Motor neuron (in vitro differentiated cells): Measurements from ENCODE around the gene MS4A10. TPM values are rescaled to one million over a fixed set of nuclear protein-coding genes. Genes with fewer than 3 reads are reported as not detected.
"Not testable (repeated sequence)": the region's sequence is repeated elsewhere in the genome, so short reads cannot be mapped to it uniquely, and the experiment has no call there.

Experiments used
- ATAC-seq, 8 experiments: fragments of 200-7000 bp; cut with Tn5 transposase; replicated peaks in 6 of 8; 2 replicates each; pipeline ENCODE4 v1.8.0; 2021; ENCODE audit warnings: mild to moderate bottlenecking in 8 of 8, moderate library complexity in 8 of 8
- H3K27ac ChIP-seq, 2 donors: fragments of 250-450 bp; sonication (Bioruptor Pico); 2 replicates each; pipeline ENCODE4 v1.9.0; 2021; ENCODE audit warnings: antibody characterized with exemption in 2 of 2, mild to moderate bottlenecking in 2 of 2, moderate library complexity in 1 of 2
- H3K4me1 ChIP-seq, 2 donors: fragments of 250-450 bp; sonication (Bioruptor Pico); replicated peaks in 1 of 2; 2 replicates each; pipeline ENCODE4 v1.6.1; 2021; ENCODE audit warnings: antibody characterized with exemption in 2 of 2, mild to moderate bottlenecking in 2 of 2, moderate library complexity in 1 of 2
- H3K4me3 ChIP-seq, 5 donors: fragments of 250-450 bp; sonication (Bioruptor Pico); 2 replicates each; pipeline ENCODE4 v1.9.0; 2021; ENCODE audit warnings: antibody characterized with exemption in 5 of 5, mild to moderate bottlenecking in 5 of 5, moderate library complexity in 4 of 5
- WGBS, 10 experiments: fragments of 450-650 bp; shearing (Covaris generic); methylation state at CpG; one replicate each; pipeline ENCODE4 v1.0.0; 2022; 5-methylcytosine and 5-hydroxymethylcytosine counted together
- in situ Hi-C, 9 experiments: fragments of 400-800 bp; cut with MboI; loops; one replicate each; pipeline ENCODE4 v1.15.0; 2021; ENCODE audit warnings: low sequenced_read_pairs in 9 of 9, low pct_unique_long_range_greater_than_20kb in 2 of 9; ENCODE audit not compliant: unreplicated experiment in 9 of 9
- total RNA-seq, 8 experiments: library from RNA; unstranded; fragments of 300-600 nt; gene quantifications; 2 replicates each; pipeline versions ENCODE4 v1.2.3 to v1.2.4, GENCODE V29; 2022

The MS4A10 gene
- total RNA-seq, 8 experiments from 2014 or later = 0.08 to 0.33 (median 0.10) TPM; not detected in 4

DNA sequence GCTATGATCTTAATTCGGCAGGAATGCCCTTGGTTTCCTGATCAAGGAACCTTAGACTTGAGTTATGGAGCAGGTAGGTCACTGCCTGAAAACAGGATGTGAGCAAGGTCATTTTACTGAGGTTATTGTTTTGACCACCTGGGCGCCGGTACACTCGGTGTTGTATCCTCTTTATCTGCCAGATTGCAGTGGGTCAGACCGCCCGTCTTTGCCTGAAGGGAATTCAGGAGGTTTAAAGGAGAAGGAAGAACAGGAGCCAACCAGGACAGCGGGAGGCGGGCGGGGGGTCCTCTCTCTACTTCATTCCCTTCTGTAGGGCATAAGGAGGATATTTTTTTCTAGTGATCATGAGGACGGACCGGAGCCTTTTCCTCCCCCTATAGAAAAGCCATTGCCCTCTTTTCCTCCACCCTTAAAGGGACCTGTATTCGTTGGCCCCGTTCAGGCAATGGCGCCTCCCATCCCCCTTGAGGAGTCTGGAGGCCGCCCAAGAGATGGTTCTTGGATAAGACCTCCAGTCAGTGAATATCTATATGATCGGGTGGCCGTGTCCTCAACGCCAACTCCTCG lies 27.8 kb upstream of the MS4A10 start:
- H3K27ac ChIP-seq = no peak overlapping the region

DNA sequence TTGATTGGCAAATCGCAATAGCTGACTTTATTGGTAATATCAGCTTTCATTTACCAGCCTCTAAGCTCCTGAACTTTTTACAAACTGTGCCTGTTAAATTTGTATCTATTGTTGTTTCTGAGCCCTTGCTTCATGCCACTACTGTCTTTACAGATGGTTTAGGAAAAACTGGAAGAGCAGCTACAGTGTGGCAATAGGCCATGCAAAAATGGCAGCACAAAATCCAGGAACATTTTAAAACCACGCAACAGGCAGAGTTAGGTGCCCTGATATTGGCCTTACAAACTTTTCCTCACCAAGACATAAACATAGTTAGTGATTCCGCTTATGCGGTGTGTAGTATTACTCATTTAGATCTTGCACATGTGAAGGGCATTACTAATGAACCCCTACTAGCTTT lies 26.5 kb upstream of the MS4A10 start:
- H3K4me1 ChIP-seq, in situ Hi-C loops, ATAC-seq, H3K27ac ChIP-seq, H3K4me3 ChIP-seq: not testable (repeated sequence)
- 14 to 100% (median 73%) methylated on average over 1 to 4 of the region's 4 CpGs; no CpG with 5 or more reads in 2 of the 10 experiments for WGBS, 10 experiments

More for the DNA sequence above, 27.8 kb upstream of the MS4A10 start:
- no peaks in the 10 kb centered on the region for H3K4me1 ChIP-seq
- 35 to 94% (median 73%) methylated on average over 2 to 9 of the region's 19 CpGs; no CpG with 5 or more reads in 4 of the 10 experiments for WGBS, 10 experiments
- no peak overlapping the region for H3K4me3 ChIP-seq
- ATAC-seq = no peak
- in situ Hi-C loops = no loop called here

DNA sequence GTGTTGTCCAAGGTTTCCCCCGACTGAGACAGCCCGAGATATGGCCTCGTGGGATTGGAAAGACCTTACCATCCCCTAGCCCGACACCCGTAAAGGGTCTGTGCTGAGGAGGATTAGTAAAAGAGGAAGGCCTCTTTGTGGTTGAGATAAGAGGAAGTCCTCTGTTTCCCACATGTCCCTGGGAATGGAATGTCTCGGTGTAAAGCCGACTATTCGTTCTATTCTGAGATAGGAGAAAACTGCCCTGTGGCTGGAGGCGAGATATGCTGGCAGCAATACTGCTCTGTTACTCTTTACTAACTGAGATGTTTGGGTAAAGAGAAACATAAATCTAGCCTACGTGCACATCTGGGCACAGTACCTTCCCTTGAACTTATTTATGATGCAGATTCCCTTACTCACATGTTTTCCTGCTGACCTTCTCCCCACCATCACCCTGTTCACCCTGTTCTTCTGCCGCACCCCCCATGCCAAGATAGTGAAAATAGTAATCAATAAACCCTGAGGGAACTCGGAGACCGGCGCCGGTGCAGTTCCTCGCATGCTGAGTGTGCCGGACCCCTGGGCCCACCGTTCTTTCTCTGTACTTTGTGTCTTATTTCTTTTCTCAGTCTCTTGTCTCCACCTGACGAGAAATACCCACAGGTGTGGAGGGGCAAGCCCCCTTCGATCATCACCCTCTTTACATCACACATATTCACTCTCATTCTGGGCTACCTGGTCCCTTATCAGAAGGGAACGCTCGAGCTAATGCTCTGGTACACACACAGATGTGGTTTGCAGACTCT lies 25.5 kb upstream of the MS4A10 start:
- H3K4me1 ChIP-seq, ATAC-seq, H3K27ac ChIP-seq, H3K4me3 ChIP-seq, in situ Hi-C loops: not testable (repeated sequence)
- 5 to 89% (median 58%) methylated on average over 2 to 15 of the region's 22 CpGs; no CpG with 5 or more reads in 2 of the 10 experiments for WGBS, 10 experiments

DNA sequence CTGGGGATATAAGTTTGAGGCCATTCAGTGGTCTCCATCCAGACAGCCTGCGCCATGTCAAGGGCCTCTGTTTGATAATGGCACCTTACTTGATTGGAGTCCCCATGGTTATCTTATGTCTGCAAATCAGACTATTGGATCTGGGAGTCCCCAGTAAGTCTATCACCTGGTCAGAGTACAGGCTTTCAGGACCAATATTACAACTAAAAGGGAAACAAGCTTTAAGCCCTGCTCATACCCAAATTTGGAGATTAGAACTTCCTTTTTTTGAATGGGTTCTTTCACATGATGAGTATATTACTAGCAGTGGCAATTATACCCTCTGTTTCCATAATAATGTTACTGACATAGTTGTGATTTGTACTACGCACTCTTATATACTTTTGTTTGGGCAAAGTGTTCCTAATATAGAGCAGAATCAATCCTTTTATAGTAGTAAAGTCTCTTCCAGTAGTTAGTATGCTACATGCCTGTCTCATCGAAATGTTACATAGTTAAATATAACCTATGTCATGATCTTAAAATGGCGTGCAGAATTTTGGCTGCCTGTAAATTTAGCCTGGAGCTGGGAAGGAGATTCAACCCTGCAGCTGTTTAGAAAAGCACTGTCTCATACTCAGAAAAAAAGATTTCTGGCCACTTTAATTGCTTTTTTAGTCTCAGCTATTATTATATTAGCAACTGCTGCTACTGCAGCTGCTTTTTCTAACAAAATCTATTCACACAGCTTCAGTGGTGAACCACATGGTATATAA lies 23.5 kb upstream of the MS4A10 start:
- ATAC-seq = no peak
- no peak overlapping the region for H3K27ac ChIP-seq
- 0 to 100% (median 83%) methylated on average over 1 to 4 of the region's 4 CpGs; no CpG with 5 or more reads in 1 of the 10 experiments for whole genome bisulfite sequencing, 10 experiments
- in situ Hi-C loops = no loop called here
- no peak overlapping the region for H3K4me3 ChIP-seq
- no peaks in the 10 kb centered on the region for H3K4me1 ChIP-seq

DNA sequence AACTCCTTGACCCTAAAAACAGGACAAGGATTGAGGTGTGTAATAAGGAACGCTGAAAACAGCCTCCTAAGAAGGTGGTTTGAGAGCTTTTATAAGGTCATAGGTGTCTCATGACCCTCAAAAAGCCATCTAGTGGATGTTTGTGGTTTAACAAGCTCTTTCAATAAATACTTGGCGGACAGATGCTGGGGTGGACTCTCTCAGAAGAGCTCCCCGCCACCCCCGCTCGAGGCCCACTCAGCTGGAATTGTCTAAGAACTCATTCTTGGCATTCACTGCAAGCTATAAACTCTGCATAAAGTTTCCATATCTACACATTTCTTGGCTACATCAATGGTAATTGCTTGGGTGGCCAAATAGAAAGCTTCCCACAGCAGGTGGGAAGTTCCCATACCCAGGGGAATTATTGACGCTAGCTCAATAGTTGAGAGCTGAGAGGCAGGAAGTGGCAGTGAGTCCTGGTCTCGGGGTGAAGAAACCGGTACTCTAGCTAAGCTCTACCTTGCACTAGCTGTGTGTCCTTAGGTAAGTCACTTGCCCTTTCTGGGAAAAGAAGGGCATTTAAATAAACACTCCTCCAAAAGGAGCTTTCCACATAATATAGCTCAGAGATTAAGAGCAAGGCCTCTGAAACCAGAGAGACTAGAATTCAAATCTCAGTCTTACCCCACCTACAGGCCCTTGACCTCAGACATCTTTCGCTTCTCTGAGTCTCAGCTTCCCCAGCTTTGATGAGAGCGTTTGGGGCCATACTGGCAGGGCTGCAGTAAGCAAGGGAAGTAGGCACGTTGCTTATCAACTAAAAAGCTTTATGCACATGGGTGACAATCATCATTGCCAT lies 22.1 kb upstream of the MS4A10 start:
- in situ Hi-C loops = no loop called here
- Histone ChIP-seq H3K4me1 (no peaks in the 10 kb centered on the region), H3K27ac (no peak overlapping the region), H3K4me3 (no peak overlapping the region)
- peak in 2 of 8 experiments; percentile 30 to 39 for ATAC-seq
- WGBS, 10 experiments = 19 to 100% (median 63%) methylated on average over 1 to 9 of the region's 11 CpGs

DNA sequence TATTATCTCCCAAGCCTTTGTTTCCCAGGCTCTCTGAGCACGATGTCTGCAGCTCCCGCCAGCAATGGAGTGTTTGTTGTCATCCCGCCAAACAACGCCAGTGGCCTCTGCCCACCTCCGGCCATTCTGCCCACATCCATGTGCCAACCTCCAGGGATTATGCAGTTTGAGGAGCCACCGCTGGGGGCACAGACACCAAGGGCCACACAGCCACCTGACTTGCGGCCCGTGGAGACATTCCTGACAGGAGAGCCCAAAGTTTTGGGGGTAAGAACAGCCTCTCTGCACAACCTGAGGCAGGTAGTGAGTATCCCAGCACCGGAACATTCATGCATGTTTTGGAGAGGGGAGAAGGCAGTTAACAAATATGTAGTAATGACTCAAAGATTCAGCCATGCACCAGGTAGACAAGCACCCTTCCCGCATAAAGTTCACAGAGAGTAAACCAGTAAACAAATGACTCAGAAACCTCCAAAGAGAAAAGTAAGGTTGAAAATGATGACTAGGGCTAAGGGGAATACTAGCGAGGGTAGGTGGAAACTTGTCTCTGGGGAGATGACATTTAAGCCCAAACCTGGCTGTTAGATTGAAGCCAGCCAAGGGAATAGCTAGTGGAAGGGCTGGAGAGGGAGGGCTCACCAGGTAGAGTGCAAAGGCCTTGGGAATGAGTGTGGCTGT lies 21.3 kb upstream of the MS4A10 start:
- H3K4me3 ChIP-seq = no peak overlapping the region
- no peaks in the 10 kb centered on the region for H3K4me1 ChIP-seq
- no peak for ATAC-seq
- H3K27ac ChIP-seq = no peak overlapping the region
- 37 to 100% (median 90%) methylated on average over 1 to 9 of the region's 11 CpGs; no CpG with 5 or more reads in 1 of the 10 experiments for WGBS, 10 experiments
- in situ Hi-C loops = no loop called here

DNA sequence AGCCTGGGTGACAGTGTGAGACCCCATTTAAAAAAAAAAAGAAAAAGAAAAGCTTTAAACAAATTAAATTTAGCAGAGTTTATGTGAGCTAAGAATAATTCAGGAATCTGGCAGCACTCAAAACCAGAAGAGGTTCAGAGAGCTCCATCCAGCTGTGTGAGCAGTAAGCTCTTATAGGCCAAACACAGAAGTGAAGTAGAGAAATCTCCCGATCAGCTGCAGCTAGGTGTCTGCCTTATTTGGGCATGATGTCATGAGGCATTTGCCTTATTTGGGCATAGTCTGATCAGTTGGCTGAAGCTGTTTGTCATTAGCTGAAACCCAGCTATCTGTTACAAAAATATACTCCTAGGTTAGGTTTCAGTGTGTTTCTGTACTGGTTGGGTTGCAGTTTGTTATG lies 20.3 kb upstream of the MS4A10 start:
- ATAC-seq = peak in 3 of 8 experiments; percentile 32 to 65 (median 42)
- H3K4me1 ChIP-seq = no peaks in the 10 kb centered on the region
- no peak overlapping the region for H3K27ac ChIP-seq
- no peak overlapping the region for H3K4me3 ChIP-seq
- in situ Hi-C loops = no loop called here
- WGBS, 10 experiments = 0 to 67% (median 40%) methylated on average over 1 of the region's 1 CpG; no CpG with 5 or more reads in 3 of the 10 experiments

DNA sequence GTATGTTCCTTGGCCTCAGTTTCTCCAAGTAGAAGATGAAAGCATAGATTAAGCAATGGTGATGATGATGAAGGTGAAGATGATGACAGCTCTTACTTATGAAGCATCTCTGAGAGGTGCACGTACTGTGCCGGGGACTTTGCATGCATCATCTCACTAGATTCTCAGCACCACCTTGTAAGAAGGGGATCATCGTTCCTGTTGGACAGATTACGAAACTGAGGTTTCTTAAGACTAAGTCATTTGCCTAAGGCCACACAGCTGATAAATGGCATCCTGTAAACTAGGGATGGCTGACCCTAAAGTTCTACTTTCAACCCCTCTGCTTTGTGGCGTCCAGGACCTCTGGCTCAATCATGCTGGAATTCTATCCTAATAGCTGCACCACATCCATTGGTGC lies 19.8 kb upstream of the MS4A10 start:
- H3K4me3 ChIP-seq = no peak overlapping the region
- in situ Hi-C loops = no loop called here
- ATAC-seq = no peak
- no peak overlapping the region for H3K27ac ChIP-seq
- no peaks in the 10 kb centered on the region for H3K4me1 ChIP-seq
- WGBS, 10 experiments = 0 to 100% (median 90%) methylated on average over 1 to 5 of the region's 5 CpGs; no CpG with 5 or more reads in 4 of the 10 experiments

DNA sequence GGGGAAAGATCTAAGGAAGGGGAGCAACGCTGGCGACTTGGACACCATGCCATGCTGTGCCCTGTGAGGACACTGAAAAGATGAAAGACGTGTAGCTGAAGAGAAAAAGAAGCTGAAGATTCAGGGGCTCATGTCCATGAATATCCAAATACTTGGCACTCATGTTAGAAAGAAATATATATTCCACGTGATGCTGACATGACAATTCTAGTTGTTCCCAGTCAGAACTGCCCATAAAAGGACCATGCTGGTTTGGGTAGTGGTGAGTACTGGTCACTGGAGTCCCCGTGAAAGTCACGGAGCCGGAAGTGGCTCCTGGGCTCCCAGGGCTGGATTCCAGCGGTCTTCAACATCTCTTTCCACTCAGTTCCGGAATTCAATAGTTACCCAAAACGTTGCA lies 18.6 kb upstream of the MS4A10 start:
- H3K4me1 ChIP-seq = no peaks in the 10 kb centered on the region
- in situ Hi-C loops = no loop called here
- H3K4me3 ChIP-seq = no peak overlapping the region
- 29 to 96% (median 86%) methylated on average over 1 to 9 of the region's 10 CpGs; no CpG with 5 or more reads in 2 of the 10 experiments for WGBS, 10 experiments
- H3K27ac ChIP-seq = no peak overlapping the region
- no peak for ATAC-seq

DNA sequence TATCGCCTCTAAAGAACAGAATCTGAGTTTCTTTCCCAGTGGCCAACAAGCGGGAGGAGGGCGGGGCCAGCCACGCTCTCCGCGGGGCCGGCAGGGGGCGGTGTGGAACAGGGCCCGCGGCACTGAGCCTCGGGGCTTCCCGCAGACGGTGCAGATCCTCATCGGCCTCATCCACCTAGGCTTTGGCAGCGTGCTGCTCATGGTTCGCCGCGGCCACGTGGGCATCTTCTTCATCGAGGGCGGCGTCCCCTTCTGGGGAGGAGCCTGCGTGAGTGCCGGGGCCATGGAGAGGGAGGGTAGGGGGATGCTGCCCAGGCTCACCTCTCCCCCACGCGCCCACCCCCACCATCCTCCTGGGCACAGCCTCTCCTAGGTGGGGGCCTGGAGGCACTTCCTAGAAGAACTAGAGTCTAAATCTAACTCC lies 17.7 kb upstream of the MS4A10 start:
- Histone ChIP-seq H3K27ac (no peak overlapping the region), H3K4me1 (no peaks in the 10 kb centered on the region), H3K4me3 (no peak overlapping the region)
- in situ Hi-C loops = no loop called here
- ATAC-seq = peak in 2 of 8 experiments; percentile 61
- 100% methylated on average over 2 of the region's 26 CpGs; no CpG with 5 or more reads in 9 of the 10 experiments for WGBS, 10 experiments

DNA sequence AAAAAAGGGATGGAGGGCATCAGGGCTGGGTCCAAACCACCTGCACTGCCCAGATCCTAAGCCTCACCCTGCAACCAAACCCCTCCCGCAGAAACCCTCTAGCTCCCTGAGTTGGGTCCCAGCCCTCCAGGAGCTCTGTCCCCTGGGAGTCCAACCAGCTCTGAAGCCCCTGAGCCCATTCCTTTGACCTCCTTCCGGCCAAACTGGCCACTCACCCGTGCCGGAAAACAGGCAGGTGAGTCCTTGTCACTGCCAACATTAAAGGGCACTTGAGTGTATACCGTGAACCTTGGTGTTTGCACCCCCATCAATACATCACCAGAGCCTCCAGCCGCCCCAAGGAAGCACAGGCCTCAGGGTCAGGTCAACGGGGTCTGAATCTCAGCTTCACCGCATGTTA lies 16.9 kb upstream of the MS4A10 start:
- WGBS, 10 experiments = 43 to 100% (median 90%) methylated on average over 1 to 7 of the region's 8 CpGs; no CpG with 5 or more reads in 3 of the 10 experiments
- H3K27ac ChIP-seq = no peak overlapping the region
- H3K4me3 ChIP-seq = no peak overlapping the region
- ATAC-seq = no peak
- in situ Hi-C loops = no loop called here
- H3K4me1 ChIP-seq = no peaks in the 10 kb centered on the region

DNA sequence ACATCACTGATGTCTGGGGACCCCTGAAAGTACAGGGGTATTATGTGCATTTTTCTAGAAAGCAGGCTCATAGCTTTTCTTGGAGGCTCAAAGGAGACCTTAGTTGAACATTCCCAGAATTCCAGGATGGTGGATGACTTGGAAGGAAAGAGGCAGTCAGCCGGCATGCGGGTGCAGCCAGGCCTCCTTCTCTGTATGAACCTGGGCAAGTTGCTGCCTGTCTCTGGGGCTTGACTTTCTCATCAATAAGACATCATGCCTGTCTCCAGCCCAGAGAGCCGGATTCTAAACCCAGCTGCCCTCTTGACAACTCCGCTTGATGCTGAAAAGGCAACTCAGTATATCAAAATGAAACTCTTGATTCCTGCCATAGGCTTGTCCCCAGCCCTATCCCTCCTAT lies 15.9 kb upstream of the MS4A10 start:
- Histone ChIP-seq H3K4me3 (no peak overlapping the region), H3K27ac (no peak overlapping the region), H3K4me1 (no peaks in the 10 kb centered on the region)
- in situ Hi-C loops = no loop called here
- WGBS, 10 experiments = 0 to 86% (median 60%) methylated on average over 1 to 4 of the region's 4 CpGs; no CpG with 5 or more reads in 3 of the 10 experiments
- no peak for ATAC-seq
